HG03060 (cell line): ENCODE measurements around the gene SIGLEC15.

Experiments
- ATAC-seq: cut with Tn5 transposase; IDR thresholded peaks from one replicate; pipeline ENCODE4 v1.9.1; 2021; ENCODE audit warnings: low read depth, moderate number of reproducible peaks; ENCODE audit not compliant: unreplicated experiment

The SIGLEC15 gene

DNA sequence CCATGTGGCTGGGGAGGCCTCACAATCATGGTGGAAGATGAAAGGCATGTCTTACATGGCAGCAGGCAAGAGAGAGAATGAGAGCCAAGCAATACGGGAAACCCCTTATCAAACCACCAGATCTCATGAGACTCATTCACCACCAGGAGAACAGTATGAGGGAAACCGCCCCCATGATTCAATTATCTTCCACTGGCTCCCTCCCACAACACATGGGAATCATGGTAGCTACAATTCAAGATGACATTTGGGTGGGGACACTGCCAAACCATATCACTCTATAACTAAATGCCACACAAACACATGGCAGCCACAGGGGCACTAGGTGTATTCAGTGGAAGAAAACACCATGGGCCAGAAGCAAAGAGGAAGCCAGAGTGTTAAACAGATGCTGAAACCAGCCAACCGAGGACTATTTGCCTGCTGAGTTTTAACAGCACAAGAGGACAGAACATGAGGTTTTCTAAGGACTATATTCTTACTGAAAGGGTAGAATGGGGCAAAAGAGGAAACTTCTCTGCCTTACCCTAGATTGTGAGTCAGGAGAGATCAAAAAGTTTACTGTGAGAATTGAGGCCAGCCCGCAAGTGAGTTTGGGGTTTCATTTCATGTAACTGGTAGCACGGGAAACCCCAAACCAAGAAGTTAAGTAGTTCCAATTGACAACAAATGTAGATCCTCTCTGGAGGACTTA is 49.2 kb downstream of the SIGLEC15 start:
- ATAC-seq = peak; percentile 89

DNA sequence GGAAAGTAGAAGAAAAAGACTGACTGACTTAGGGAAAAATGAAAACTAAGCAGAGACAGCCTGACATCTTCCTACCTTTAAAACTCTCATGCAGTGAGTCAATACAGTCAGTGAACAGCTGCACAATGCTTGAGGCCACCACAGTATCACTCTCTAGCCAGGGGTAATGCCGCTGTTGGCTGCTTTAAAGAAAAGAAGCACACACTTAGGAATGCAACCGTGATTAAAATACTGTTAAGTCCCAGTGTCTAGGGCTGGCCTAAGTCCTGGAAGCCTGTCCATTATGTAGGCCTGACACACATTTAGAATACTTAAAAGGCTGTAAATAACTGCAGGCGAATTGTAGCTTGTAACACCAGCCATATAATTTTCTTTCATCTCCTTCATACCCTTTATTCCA is 50.7 kb downstream of the SIGLEC15 start:
- ATAC-seq = no peak

- ATAC-seq = no peak
Observed at GRCh38 chr18:45877403-45877802, 51.9 kb downstream of the SIGLEC15 start.

- peak; percentile 40 for ATAC-seq
Observed at GRCh38 chr18:45879681-45880655, 54.5 kb downstream of the SIGLEC15 start.

GRCh38 chr18:45880876-45881558 is 55.5 kb downstream of the SIGLEC15 start:
- no peak for ATAC-seq

DNA sequence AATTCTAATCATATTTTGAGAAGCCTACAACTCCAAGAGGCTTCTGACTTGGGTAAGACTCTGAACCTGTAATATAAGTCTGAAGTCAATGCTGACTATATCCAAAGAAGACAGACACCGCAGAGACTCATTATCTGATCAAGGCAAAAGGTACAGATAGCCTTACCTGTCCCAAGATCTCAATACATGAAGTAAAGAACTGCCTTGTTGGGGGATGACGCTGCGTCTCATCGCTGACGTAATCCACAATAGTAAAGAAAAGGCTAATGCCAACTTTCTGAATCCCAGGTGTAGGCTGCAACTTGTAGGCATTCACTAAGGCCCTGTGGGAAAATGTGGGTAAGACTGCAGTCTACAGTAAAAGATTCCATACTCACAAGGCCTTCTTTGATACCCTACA is 62.1 kb downstream of the SIGLEC15 start:
- no peak for ATAC-seq

DNA sequence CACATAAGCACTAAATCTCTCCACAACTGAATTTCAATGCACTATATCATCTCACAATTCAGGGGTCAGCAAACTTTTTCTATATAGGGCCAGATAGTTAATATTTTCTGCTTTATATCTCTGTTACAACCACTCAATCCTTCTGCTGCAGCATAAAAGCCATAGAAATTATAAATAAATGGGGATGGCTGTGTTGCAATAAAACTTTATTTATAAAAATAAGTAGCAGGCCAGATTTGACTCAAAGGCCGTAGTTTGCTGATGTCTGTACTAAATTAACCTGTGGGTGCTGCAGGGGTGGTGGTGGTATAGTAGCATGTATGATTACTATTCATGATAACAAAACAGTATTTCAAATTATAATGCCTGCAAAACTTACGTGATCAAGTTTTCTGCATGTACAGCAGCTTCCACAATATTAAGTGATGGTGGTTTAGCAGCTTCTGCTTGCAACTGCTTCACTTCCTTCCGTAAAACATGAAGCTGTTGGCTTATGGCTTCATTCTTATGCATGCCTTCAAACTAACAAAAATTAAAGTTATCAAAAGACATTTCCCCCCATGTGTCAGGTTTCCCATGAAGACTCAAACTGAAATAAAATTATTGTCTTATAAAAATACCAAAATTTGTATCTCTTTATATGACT is 64.1 kb downstream of the SIGLEC15 start:
- ATAC-seq = no peak

DNA sequence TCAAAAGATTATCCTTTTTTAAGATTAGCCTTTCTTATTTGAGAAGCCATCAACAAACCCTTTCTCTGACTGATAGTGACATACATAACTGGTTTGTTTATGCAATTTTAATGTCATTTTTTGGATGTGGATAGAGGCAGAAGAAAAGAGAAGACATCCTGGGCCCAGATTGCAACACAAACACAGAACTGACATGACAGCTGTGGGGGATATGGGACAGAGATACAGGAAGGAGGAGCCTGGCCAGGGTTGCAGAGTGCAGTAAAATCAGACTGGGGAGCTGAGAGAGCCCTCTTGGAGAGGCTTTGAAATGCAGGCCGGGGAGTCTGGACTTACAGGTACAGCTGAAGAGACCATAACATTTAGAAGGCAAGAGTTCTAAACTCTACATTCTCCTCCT is 65.1 kb downstream of the SIGLEC15 start:
- ATAC-seq = no peak

DNA sequence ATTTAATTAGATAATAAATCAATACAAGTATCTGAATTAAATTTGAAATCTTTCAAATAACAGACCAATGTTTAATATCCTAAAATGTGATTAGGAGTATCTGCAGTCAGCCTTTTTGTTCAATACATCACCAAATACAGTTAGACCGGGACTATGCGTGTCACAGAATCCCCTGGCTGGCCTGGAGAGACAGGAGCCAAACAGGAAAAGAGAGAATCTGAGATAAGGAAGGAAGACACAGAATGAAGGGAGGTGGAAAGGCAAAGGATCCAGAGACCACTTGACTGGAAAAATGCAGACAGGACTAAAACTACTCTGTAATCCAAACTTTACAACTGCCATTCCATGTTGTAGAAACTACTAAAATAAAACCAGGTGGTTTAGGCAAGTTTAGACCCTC is 66.3 kb downstream of the SIGLEC15 start:
- no peak for ATAC-seq
